Mucosa of descending colon (tissue), 3 donors: ENCODE results near the gene KCNQ5. TPM values are rescaled to one million over a fixed set of nuclear protein-coding genes. Genes with fewer than 3 reads are reported as not detected.

ENCODE experiments used
- ATAC-seq: fragments of 200-7000 bp; cut with Tn5 transposase; one replicate; pipeline ENCODE4 v1.9.1; 2020; ENCODE audit warnings: mild to moderate bottlenecking, moderate library complexity
- DNase-seq, 3 donors: peaks; one replicate each; pipeline ENCODE4 v3.0.0-alpha.2; 2020
- H3K36me3 ChIP-seq: fragments of 200-600 bp; one replicate; pipeline ENCODE4 v1.8.0; 2021; ENCODE audit warnings: low read depth, mild to moderate bottlenecking
- H3K4me1 ChIP-seq: fragments of 200-600 bp; one replicate; pipeline ENCODE4 v1.8.0; 2021; ENCODE audit warnings: low read depth, mild to moderate bottlenecking
- H3K4me3 ChIP-seq: fragments of 200-600 bp; one replicate; pipeline ENCODE4 v1.8.0; 2021; ENCODE audit warnings: mild to moderate bottlenecking
- H3K9me3 ChIP-seq: fragments of 200-600 bp; one replicate; pipeline ENCODE4 v1.8.0; 2021; ENCODE audit warnings: mild to moderate bottlenecking
- intact Hi-C, 2 donors: fragments of 100-400 bp; cut with DNase I in 1 of 2; cut with micrococcal nuclease in 1 of 2; formaldehyde crosslinking; loops; one replicate each; pipeline versions ENCODE4 v1.11.0 to v1.11.1; 2022; cut with DNase I, micrococcal nuclease
- total RNA-seq, 3 donors: library from RNA; stranded (reverse); fragmentation: NEBNext Ultra II Directional in 2 of 3; extraction: Animal tissue kit (Norgen Biotek cat#: 25700) in 2 of 3; gene quantifications; one replicate each; pipeline versions ENCODE4 v1.2.1 to v1.2.4, GENCODE V29; 2021 to 2023
- TF ChIP-seq, protein P1 (sequence below): fragments of 200-600 bp; IDR thresholded peaks from one replicate; pipeline ENCODE4 v1.8.0; 2022; ENCODE audit warnings: antibody characterized with exemption, mild to moderate bottlenecking
- donor health status: DM: no; HTN: no; CAD: no; lungs with moderate emphysema.
- donor health status: DM: no; HTN: no; CAD: no.
- donor health status: DM: no; HTN: yes; CAD: no.

The KCNQ5 gene
- total RNA-seq, 3 donors from 2014 or later, result 0.14 to 2.3 (median 0.17) TPM

- H3K9me3 ChIP-seq, result no peaks in the 10 kb centered on the region
- TF ChIP-seq, protein P1, sequence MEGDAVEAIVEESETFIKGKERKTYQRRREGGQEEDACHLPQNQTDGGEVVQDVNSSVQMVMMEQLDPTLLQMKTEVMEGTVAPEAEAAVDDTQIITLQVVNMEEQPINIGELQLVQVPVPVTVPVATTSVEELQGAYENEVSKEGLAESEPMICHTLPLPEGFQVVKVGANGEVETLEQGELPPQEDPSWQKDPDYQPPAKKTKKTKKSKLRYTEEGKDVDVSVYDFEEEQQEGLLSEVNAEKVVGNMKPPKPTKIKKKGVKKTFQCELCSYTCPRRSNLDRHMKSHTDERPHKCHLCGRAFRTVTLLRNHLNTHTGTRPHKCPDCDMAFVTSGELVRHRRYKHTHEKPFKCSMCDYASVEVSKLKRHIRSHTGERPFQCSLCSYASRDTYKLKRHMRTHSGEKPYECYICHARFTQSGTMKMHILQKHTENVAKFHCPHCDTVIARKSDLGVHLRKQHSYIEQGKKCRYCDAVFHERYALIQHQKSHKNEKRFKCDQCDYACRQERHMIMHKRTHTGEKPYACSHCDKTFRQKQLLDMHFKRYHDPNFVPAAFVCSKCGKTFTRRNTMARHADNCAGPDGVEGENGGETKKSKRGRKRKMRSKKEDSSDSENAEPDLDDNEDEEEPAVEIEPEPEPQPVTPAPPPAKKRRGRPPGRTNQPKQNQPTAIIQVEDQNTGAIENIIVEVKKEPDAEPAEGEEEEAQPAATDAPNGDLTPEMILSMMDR, result no peak
- no peak for DNase-seq
- intact Hi-C loops, result no loop called here
- H3K36me3 ChIP-seq, result no peaks in the 10 kb centered on the region
- no peak for ATAC-seq
- H3K4me1 ChIP-seq, result no peaks in the 10 kb centered on the region
- H3K4me3 ChIP-seq, result no peak overlapping the region
Observed at GRCh38 chr6:73030791-73031782, 409.2 kb downstream of the KCNQ5 start.

GRCh38 chr6:73032586-73032985, 410.7 kb downstream of the KCNQ5 start:
- Histone ChIP-seq H3K36me3 (no peaks in the 10 kb centered on the region), H3K9me3 (no peaks in the 10 kb centered on the region), H3K4me3 (no peak overlapping the region), H3K4me1 (no peaks in the 10 kb centered on the region)
- TF ChIP-seq, protein P1, result no peak
- ATAC-seq (no peak), DNase-seq (no peak)
- intact Hi-C loops, result no loop called here

DNA sequence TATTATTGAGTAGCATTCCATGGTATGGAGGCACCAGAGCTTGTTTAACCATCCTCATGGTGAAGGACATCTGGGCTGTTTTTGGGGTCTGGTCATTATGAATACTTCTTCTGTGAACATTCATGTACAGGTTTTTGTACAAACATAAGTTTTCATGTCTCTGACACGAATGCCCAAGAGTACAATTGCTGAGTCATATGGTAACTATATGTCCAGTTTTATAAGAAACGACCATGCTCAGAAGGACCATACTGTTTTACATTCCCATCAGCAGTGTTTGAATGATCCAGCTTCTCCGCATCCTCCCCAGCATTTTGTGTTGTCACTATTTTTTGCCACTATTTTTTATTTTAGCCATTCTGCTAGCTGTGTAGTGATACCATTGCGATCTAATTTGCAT, 414.8 kb downstream of the KCNQ5 start:
- Histone ChIP-seq H3K4me1 (no peaks in the 10 kb centered on the region), H3K36me3 (no peaks in the 10 kb centered on the region), H3K4me3 (no peak overlapping the region), H3K9me3 (no peaks in the 10 kb centered on the region)
- no peak for DNase-seq
- no peak for ATAC-seq
- intact Hi-C loops, result no loop called here
- TF ChIP-seq, protein P1, result no peak

GRCh38 chr6:73041051-73041450, 419.2 kb downstream of the KCNQ5 start:
- no peak overlapping the region for H3K4me3 ChIP-seq
- H3K4me1 ChIP-seq, result no peaks in the 10 kb centered on the region
- no peaks in the 10 kb centered on the region for H3K36me3 ChIP-seq
- intact Hi-C loops, result no loop called here
- DNase-seq (no peak), ATAC-seq (no peak)
- no peaks in the 10 kb centered on the region for H3K9me3 ChIP-seq
- TF ChIP-seq, protein P1, result no peak

GRCh38 chr6:73042892-73043291, 421.0 kb downstream of the KCNQ5 start:
- no peaks in the 10 kb centered on the region for H3K4me1 ChIP-seq

More at GRCh38 chr6:73042892-73043291, 421.0 kb downstream of the KCNQ5 start:
- intact Hi-C loops, result no loop called here
- Histone ChIP-seq H3K9me3 (no peaks in the 10 kb centered on the region), H3K36me3 (no peaks in the 10 kb centered on the region), H3K4me3 (no peak overlapping the region)
- TF ChIP-seq, protein P1, result no peak
- no peak for DNase-seq
- no peak for ATAC-seq
